ENCODE measurements around the gene ARRDC5.
"Not testable (repeated sequence)": the region's sequence is repeated elsewhere in the genome, so short reads cannot be mapped to it uniquely, and the experiment has no call there.

DNA sequence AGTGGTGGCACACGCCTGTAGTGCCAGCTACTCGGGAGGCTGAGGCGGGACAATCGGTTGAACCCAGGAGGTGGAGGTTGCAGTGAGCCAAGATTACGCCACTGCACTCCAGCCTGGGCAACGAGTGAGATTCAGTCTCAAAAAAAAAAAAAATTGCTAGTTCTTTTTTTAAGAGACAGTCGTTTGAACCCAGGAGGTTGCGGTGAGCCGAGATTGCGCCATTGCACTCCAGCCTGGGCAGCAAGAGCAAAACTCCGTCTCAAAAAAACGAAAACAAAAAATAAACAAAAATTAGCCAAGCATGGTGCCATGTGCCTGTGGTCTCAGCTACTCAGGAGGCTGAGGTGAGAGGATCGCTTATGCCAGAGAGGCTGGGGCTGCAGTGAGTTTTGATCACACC lies 1.8 kb downstream of the ARRDC5 start:
- TF ChIP-seq, protein P1, sequence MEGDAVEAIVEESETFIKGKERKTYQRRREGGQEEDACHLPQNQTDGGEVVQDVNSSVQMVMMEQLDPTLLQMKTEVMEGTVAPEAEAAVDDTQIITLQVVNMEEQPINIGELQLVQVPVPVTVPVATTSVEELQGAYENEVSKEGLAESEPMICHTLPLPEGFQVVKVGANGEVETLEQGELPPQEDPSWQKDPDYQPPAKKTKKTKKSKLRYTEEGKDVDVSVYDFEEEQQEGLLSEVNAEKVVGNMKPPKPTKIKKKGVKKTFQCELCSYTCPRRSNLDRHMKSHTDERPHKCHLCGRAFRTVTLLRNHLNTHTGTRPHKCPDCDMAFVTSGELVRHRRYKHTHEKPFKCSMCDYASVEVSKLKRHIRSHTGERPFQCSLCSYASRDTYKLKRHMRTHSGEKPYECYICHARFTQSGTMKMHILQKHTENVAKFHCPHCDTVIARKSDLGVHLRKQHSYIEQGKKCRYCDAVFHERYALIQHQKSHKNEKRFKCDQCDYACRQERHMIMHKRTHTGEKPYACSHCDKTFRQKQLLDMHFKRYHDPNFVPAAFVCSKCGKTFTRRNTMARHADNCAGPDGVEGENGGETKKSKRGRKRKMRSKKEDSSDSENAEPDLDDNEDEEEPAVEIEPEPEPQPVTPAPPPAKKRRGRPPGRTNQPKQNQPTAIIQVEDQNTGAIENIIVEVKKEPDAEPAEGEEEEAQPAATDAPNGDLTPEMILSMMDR (IDR thresholded peaks at IDR 0.05; ENCODE audit: poor library complexity) = not testable (repeated sequence)
- not testable (repeated sequence) for TF ChIP-seq EZH2 (IDR thresholded peaks at IDR 0.05; ENCODE audit: borderline replicate concordance); EZH2phosphoT487 (IDR thresholded peaks at IDR 0.05; ENCODE audit: low read depth, severe bottlenecking, unreplicated experiment)

Measured in hepatocyte (in vitro differentiated cells).